Panc1 (cell line): Measurements from ENCODE around the gene FBXO27. TPM values are rescaled to one million over a fixed set of nuclear protein-coding genes. Genes with fewer than 3 reads are reported as not detected.
"Not testable (repeated sequence)": the region's sequence is repeated elsewhere in the genome, so short reads cannot be mapped to it uniquely, and the experiment has no call there.

ENCODE experiments used
- ATAC-seq: fragments of 200-7000 bp; cut with Tn5 transposase; 2 replicates; pipeline ENCODE4 v1.9.1; 2020; ENCODE audit warnings: mild to moderate bottlenecking, moderate library complexity
- BruUV-seq: library from RNA; stranded (reverse); fragments of 400-500 nt; replicated peaks from 2 replicates; lab custom pipeline; 2021; lab: Mats Ljungman, UMichigan
- CTCF ChIA-PET: fragments of 300-600 bp; sonication (Branson Sonifier 250); formaldehyde crosslinking; loops from one replicate; lab custom pipeline; 2022; ENCODE audit warnings: antibody characterized with exemption; lab: Charles Lee
- POLR2A ChIA-PET: fragments of 300-600 bp; sonication (Branson Sonifier 250); formaldehyde crosslinking; loops from one replicate; lab custom pipeline; 2022; ENCODE audit warnings: antibody characterized with exemption; lab: Charles Lee
- DNase-seq: peaks from one replicate; pipeline ENCODE4 v3.0.0-alpha.2; 2010; ENCODE audit warnings: low read depth, low spot score
- H3K27ac ChIP-seq: 2 replicates; pipeline ENCODE4 v1.5.1; 2011; ENCODE audit warnings: mild to moderate bottlenecking, low read length, inconsistent platforms
- H3K27me3 ChIP-seq: fragments of 200-500 bp; sonication (Bioruptor generic); 2 replicates; pipeline ENCODE4 v1.6.0; 2014; ENCODE audit warnings: low read length, inconsistent platforms; ENCODE audit not compliant: control insufficient read depth, insufficient read depth
- H3K36me3 ChIP-seq: fragments of 200-500 bp; sonication (Bioruptor generic); 2 replicates; pipeline ENCODE4 v1.5.1; 2014; ENCODE audit warnings: inconsistent platforms, mild to moderate bottlenecking, low read length, moderate library complexity; ENCODE audit not compliant: control insufficient read depth, insufficient read depth
- H3K4me1 ChIP-seq: 2 replicates; pipeline ENCODE4 v1.5.1; 2011; ENCODE audit warnings: inconsistent platforms, mild to moderate bottlenecking, low read length, moderate library complexity; ENCODE audit not compliant: control insufficient read depth, insufficient read depth
- H3K4me3 ChIP-seq, 2 experiments: 2 replicates each; pipeline ENCODE4 v1.5.1; 2011 to 2012; ENCODE audit warnings: low read depth in 2 of 2, low read length in 2 of 2, mild to moderate bottlenecking in 2 of 2, inconsistent platforms in 1 of 2, moderate library complexity in 1 of 2
- H3K9me3 ChIP-seq: fragments of 200-500 bp; sonication (Bioruptor generic); 2 replicates; pipeline ENCODE4 v1.5.1; 2014; ENCODE audit warnings: low read depth, mild to moderate bottlenecking, inconsistent platforms, low read length, moderate library complexity; ENCODE audit not compliant: control insufficient read depth, insufficient read depth
- POLR2AphosphoS5 ChIP-seq: IDR thresholded peaks from 2 replicates; pipeline ENCODE4 v1.6.1; 2012; ENCODE audit warnings: mild to moderate bottlenecking, low read depth, low read length, moderate library complexity
- SIN3A ChIP-seq: IDR thresholded peaks from 2 replicates; pipeline ENCODE4 v1.6.1; 2012; ENCODE audit warnings: low read depth, mild to moderate bottlenecking, low read length, moderate library complexity, borderline replicate concordance; ENCODE audit not compliant: insufficient read depth
- TCF7L2 ChIP-seq: IDR thresholded peaks from 2 replicates; pipeline ENCODE4 v1.6.1; 2011; ENCODE audit warnings: mild to moderate bottlenecking, low read depth, low read length, inconsistent platforms
- in situ Hi-C: cut with HindIII; loops from 2 replicates; pipeline ENCODE4 v1.10.0; 2016; ENCODE audit warnings: low sequenced_read_pairs, low pct_unique_long_range_greater_than_20kb
- intact Hi-C: fragments of 100-400 bp; cut with micrococcal nuclease; formaldehyde crosslinking; loops from one replicate; pipeline ENCODE4 v1.10.0; 2022; ENCODE audit not compliant: unreplicated experiment
- total RNA-seq: library from RNA; stranded (reverse); gene quantifications from one replicate; pipeline ENCODE4 v1.2.1, GENCODE V29; 2021; ENCODE audit not compliant: unreplicated experiment
- TF ChIP-seq, protein P1 (sequence below), 2 experiments: IDR thresholded peaks; 2 replicates each; pipeline ENCODE4 v1.6.1; 2011 to 2012; ENCODE audit warnings: low read depth in 2 of 2, control low read depth in 1 of 2, low read length in 1 of 2, mild to moderate bottlenecking in 1 of 2, moderate library complexity in 1 of 2; ENCODE audit not compliant: insufficient read depth in 1 of 2
- TF ChIP-seq, protein P2 (sequence below): fragments of 450-650 bp; IDR thresholded peaks from 2 replicates; pipeline ENCODE4 v1.5.1; 2017; ENCODE audit warnings: mild to moderate bottlenecking

Gene FBXO27
- total RNA-seq, 1 experiment from 2014 or later = 443 TPM

DNA sequence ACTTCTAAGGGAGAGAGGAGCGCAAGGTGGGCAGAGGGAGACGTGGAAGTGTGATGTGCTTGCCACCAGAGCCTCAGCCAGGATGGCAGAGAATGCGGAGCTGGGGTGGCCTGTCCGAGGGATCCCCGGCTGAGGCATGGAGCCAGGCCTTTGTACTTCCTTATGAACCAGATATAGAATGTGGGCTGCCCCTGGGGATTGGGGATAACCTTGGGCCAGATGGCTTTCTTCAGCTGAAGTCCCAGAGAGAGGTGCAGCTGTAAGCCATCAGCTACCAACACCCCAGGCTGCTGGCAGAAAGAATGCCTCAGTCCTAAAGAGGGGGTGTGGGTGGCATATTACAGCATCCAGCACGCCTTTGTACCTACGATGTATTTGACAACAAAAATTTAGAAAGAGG lies 31.3 kb downstream of the FBXO27 start:
- CTCF ChIA-PET = interaction anchor here (0.7 kb wide), 1 partner anchor 792 kb away, joined by 3 read pairs; no protein-coding TSS in a partner anchor
- Histone ChIP-seq H3K27me3 (no peaks in the 10 kb centered on the region), H3K9me3 (no peaks in the 10 kb centered on the region), H3K36me3 (no peaks in the 10 kb centered on the region), H3K4me1 (no peaks in the 10 kb centered on the region), H3K4me3 (no peak overlapping the region), H3K27ac (no peak overlapping the region)
- in situ Hi-C loops (no loop called here), intact Hi-C loops (no loop called here)
- ATAC-seq (peak; percentile 44), DNase-seq (no peak)
- POLR2A ChIA-PET = interaction anchor here (0.6 kb wide), 1 partner anchor 31 kb away, joined by 11 read pairs; the partner anchor contains the start of gene FBXO27
- BruUV-seq = no TSS peak
- TF ChIP-seq POLR2AphosphoS5 (no peak), TCF7L2 (no peak), SIN3A (no peak)
- TF ChIP-seq, protein P1, sequence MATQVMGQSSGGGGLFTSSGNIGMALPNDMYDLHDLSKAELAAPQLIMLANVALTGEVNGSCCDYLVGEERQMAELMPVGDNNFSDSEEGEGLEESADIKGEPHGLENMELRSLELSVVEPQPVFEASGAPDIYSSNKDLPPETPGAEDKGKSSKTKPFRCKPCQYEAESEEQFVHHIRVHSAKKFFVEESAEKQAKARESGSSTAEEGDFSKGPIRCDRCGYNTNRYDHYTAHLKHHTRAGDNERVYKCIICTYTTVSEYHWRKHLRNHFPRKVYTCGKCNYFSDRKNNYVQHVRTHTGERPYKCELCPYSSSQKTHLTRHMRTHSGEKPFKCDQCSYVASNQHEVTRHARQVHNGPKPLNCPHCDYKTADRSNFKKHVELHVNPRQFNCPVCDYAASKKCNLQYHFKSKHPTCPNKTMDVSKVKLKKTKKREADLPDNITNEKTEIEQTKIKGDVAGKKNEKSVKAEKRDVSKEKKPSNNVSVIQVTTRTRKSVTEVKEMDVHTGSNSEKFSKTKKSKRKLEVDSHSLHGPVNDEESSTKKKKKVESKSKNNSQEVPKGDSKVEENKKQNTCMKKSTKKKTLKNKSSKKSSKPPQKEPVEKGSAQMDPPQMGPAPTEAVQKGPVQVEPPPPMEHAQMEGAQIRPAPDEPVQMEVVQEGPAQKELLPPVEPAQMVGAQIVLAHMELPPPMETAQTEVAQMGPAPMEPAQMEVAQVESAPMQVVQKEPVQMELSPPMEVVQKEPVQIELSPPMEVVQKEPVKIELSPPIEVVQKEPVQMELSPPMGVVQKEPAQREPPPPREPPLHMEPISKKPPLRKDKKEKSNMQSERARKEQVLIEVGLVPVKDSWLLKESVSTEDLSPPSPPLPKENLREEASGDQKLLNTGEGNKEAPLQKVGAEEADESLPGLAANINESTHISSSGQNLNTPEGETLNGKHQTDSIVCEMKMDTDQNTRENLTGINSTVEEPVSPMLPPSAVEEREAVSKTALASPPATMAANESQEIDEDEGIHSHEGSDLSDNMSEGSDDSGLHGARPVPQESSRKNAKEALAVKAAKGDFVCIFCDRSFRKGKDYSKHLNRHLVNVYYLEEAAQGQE (IDR thresholded peaks at IDR 0.05; ENCODE audit: insufficient read depth in 1 of 2, low read depth in 2 of 2, low read length in 1 of 2) = no peak
- TF ChIP-seq, protein P2, sequence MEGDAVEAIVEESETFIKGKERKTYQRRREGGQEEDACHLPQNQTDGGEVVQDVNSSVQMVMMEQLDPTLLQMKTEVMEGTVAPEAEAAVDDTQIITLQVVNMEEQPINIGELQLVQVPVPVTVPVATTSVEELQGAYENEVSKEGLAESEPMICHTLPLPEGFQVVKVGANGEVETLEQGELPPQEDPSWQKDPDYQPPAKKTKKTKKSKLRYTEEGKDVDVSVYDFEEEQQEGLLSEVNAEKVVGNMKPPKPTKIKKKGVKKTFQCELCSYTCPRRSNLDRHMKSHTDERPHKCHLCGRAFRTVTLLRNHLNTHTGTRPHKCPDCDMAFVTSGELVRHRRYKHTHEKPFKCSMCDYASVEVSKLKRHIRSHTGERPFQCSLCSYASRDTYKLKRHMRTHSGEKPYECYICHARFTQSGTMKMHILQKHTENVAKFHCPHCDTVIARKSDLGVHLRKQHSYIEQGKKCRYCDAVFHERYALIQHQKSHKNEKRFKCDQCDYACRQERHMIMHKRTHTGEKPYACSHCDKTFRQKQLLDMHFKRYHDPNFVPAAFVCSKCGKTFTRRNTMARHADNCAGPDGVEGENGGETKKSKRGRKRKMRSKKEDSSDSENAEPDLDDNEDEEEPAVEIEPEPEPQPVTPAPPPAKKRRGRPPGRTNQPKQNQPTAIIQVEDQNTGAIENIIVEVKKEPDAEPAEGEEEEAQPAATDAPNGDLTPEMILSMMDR = no peak

DNA sequence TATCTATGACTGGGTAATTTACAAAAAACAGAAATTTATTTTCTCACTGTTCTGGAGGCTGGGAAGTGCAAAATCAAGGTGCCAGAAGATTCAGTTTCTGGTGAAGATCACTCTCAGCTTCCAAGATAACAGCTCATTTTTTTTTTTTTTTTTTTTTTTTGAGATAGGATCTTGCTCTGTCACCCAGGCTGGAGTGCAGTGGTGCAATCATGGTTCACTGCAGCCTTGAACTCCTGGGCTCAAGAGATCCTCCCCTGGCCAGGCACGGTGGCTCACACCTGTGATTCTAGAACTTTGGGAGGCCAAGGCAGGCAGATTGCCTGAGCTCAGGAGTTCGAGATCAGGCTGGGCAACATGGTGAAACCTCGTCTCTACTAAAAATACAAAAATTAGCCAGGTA lies 34.8 kb downstream of the FBXO27 start:
- ChIA-PET POLR2A (interaction anchor here (0.6 to 0.8 kb wide), 3 partner anchors 9 to 46 kb away, joined by 3 to 9 read pairs (median 4); no protein-coding TSS in a partner anchor), CTCF (interaction anchor here (0.6 to 1.9 kb wide), 4 partner anchors 9 to 366 kb away, joined by 3 to 8 read pairs (median 3); no protein-coding TSS in a partner anchor)
- H3K27me3 ChIP-seq, BruUV-seq, H3K9me3 ChIP-seq, H3K27ac ChIP-seq, intact Hi-C loops, ATAC-seq, H3K36me3 ChIP-seq, H3K4me1 ChIP-seq, H3K4me3 ChIP-seq, DNase-seq: not testable (repeated sequence)
- in situ Hi-C loops = loop anchor here (5.0 to 25.0 kb wide), 2 partner anchors 70 to 940 kb away; partner anchors contain the start of gene FCGBP

DNA sequence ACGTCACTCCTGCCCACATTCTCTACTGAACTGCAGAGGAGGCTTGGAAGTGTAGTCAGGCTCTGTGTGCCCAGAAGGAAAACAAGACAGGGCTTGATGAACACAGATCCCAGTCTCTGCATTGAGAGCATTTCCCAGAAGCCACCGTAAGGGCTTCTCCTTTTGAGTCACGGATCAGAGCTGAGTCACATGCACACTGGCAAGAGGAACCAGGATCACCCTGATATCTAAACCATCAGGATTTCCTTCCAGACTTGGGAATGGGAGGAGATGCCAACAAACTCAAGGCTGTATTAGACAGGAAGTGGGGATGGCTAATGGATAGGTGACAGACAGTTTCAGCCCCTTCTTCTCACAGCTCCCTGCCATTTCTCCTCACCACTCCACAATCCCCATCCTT lies 39.1 kb downstream of the FBXO27 start:
- TF ChIP-seq TCF7L2 (no peak), POLR2AphosphoS5 (no peak), SIN3A (no peak)
- TF ChIP-seq, protein P2 = no peak
- intact Hi-C loops = no loop called here
- Histone ChIP-seq H3K4me1 (peaks cover 14% of the 10 kb centered on the region), H3K36me3 (no peaks in the 10 kb centered on the region), H3K9me3 (no peaks in the 10 kb centered on the region), H3K4me3 (no peak overlapping the region), H3K27ac (no peak overlapping the region), H3K27me3 (no peaks in the 10 kb centered on the region)
- BruUV-seq = no TSS peak
- in situ Hi-C loops = loop anchor here (25.0 kb wide), 1 partner anchor 944 kb away; the partner anchor contains the start of gene FCGBP
- POLR2A ChIA-PET = interaction anchor here (0.7 kb wide), 2 partner anchors 29 to 303 kb away, joined by 3 to 4 read pairs; partner anchors contain the start of gene IFNL1
- DNase-seq (no peak), ATAC-seq (peak; percentile 12)
- CTCF ChIA-PET = interaction anchor here (0.9 to 1.7 kb wide), 2 partner anchors 17 to 31 kb away, joined by 4 to 6 read pairs; partner anchors contain the start of gene FBXO17
